ENCODE measurements around the gene C4BPB.

The C4BPB gene

DNA sequence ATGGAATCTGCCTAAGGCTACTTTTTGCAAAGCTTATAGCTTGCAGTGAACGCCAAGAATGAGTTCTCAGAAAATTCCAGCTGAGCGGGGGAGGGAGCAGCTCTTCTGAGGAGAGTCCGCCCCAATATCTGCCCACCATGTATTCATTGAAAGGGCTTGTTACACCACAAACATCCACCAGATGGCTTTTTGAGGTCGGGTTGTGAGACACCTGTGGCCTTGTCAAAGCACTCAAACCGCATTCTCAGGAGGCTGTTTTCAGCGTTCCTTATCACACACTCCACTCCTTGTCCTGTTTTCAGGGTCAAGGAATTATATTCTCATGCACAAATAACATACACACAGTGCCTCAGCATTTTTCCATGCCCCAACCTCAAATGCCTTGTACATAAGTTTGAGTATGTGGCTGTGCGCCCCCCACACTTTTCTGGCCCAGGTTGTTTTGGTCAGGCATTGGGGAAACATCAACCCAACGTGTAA lies 3.9 kb upstream of the C4BPB start:
- no peak for DNase-seq (ENCODE audit: low spot score)
- no peak overlapping the region for H3K4me3 ChIP-seq (ENCODE audit: severe bottlenecking)
- no peaks in the 10 kb centered on the region for H3K9me3 ChIP-seq (ENCODE audit: severe bottlenecking)
- peak; percentile 84 for ATAC-seq (ENCODE audit: low read depth)
- TF ChIP-seq, protein P1, sequence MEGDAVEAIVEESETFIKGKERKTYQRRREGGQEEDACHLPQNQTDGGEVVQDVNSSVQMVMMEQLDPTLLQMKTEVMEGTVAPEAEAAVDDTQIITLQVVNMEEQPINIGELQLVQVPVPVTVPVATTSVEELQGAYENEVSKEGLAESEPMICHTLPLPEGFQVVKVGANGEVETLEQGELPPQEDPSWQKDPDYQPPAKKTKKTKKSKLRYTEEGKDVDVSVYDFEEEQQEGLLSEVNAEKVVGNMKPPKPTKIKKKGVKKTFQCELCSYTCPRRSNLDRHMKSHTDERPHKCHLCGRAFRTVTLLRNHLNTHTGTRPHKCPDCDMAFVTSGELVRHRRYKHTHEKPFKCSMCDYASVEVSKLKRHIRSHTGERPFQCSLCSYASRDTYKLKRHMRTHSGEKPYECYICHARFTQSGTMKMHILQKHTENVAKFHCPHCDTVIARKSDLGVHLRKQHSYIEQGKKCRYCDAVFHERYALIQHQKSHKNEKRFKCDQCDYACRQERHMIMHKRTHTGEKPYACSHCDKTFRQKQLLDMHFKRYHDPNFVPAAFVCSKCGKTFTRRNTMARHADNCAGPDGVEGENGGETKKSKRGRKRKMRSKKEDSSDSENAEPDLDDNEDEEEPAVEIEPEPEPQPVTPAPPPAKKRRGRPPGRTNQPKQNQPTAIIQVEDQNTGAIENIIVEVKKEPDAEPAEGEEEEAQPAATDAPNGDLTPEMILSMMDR (IDR thresholded peaks at IDR 0.05; ENCODE audit: poor library complexity, severe bottlenecking) = peak; percentile 81
- H3K4me1 ChIP-seq (ENCODE audit: insufficient read depth, poor library complexity, severe bottlenecking) = peaks cover 3% of the 10 kb centered on the region
- H3K27ac ChIP-seq (ENCODE audit: poor library complexity, severe bottlenecking) = no peak overlapping the region
- no peaks in the 10 kb centered on the region for H3K27me3 ChIP-seq (ENCODE audit: insufficient read depth, poor library complexity, severe bottlenecking)
- no peaks in the 10 kb centered on the region for H3K36me3 ChIP-seq (ENCODE audit: low read depth)

DNA sequence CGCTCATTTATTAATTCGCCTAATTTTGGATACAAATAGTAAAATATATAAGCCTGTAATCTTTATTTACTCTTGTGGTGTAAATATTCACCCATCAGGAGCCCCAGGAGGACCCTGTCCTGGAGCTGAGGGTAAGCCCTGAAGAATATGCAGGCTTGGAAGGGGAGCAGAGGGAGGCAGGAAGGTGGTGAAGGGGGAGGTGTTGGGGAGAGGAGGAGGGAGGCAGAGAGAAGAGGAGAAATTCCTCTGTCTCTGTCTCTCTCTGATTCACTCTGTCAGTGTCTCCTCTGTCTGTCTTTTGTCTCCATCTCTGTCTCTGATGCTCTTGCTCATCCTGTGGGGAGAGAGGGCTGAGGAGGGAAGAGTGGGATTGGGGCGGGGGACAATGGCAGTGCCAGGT lies 2.8 kb upstream of the C4BPB start:
- no peaks in the 10 kb centered on the region for H3K27me3 ChIP-seq (ENCODE audit: insufficient read depth, poor library complexity, severe bottlenecking)
- no peak overlapping the region for H3K4me3 ChIP-seq (ENCODE audit: severe bottlenecking)
- H3K27ac ChIP-seq (ENCODE audit: poor library complexity, severe bottlenecking) = no peak overlapping the region
- TF ChIP-seq, protein P1 (IDR thresholded peaks at IDR 0.05; ENCODE audit: poor library complexity, severe bottlenecking) = no peak
- H3K9me3 ChIP-seq (ENCODE audit: severe bottlenecking) = no peaks in the 10 kb centered on the region
- ATAC-seq (ENCODE audit: low read depth) (no peak), DNase-seq (ENCODE audit: low spot score) (no peak)
- H3K4me1 ChIP-seq (ENCODE audit: insufficient read depth, poor library complexity, severe bottlenecking) = peaks cover 3% of the 10 kb centered on the region
- H3K36me3 ChIP-seq (ENCODE audit: low read depth) = no peaks in the 10 kb centered on the region

DNA sequence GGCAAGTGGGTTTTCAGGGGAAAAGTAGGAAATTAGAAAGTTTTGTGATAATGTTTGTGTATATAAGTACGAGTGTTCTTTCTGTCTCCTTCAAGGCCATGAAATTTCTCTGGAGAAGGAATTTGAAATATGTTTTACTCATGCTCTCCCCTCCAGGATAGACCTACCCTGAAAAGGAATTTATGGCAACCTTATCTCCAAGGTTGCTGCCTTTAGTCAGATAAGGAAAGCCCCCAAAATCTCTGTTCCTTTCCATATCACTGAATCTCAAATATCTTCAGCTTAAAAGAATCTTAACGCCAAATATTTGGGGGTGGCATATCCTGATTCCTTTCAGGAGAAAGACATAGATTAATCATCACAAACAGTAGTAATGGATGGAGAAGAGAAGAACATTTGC lies 499 bp upstream of the C4BPB start:
- no peak for ATAC-seq (ENCODE audit: low read depth)
- H3K9me3 ChIP-seq (ENCODE audit: severe bottlenecking) = no peaks in the 10 kb centered on the region
- H3K27ac ChIP-seq (ENCODE audit: poor library complexity, severe bottlenecking) = no peak overlapping the region
- TF ChIP-seq, protein P1 (IDR thresholded peaks at IDR 0.05; ENCODE audit: poor library complexity, severe bottlenecking) = no peak
- H3K4me3 ChIP-seq (ENCODE audit: severe bottlenecking) = no peak overlapping the region
- no peaks in the 10 kb centered on the region for H3K27me3 ChIP-seq (ENCODE audit: insufficient read depth, poor library complexity, severe bottlenecking)
- peaks cover 3% of the 10 kb centered on the region for H3K4me1 ChIP-seq (ENCODE audit: insufficient read depth, poor library complexity, severe bottlenecking)
- DNase-seq (ENCODE audit: low spot score) = no peak
- no peaks in the 10 kb centered on the region for H3K36me3 ChIP-seq (ENCODE audit: low read depth)

DNA sequence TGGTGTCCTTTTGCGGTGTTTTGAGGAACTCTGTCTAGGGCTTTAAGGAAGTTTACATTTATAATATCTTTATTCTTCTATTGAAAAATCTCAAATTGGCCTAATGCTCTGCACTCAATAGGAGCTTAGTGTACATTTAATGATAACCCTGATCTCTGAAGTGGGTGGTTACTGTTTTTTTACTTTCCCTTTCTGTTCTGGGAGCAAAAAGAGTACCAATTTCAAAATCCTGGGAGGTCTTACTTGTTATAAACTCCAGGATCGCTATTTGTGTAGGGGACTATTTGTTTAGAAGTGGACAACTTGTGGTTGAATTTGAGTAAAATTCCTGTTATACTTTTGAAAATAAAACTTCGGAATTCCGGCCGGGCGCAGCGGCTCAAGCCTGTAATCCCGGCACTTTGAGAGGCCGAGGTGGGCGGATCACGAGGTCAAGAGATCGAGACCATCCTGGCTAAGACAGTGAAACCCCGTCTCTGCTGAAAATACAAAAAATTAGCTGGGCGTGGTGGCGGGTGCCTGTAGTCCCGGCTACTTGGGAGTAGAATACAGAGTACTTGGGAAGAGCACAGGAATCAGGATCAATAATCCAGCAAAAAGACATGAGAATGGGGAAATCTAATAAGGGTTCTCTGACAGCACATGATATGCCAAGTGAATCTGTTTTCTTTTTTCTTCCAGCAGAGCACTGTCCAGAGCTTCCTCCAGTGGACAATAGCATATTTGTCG lies 1.1 kb downstream of the C4BPB start:
- H3K27ac ChIP-seq (ENCODE audit: poor library complexity, severe bottlenecking) = no peak overlapping the region
- DNase-seq (ENCODE audit: low spot score) (no peak), ATAC-seq (ENCODE audit: low read depth) (no peak)
- H3K27me3 ChIP-seq (ENCODE audit: insufficient read depth, poor library complexity, severe bottlenecking) = no peaks in the 10 kb centered on the region
- H3K36me3 ChIP-seq (ENCODE audit: low read depth) = no peaks in the 10 kb centered on the region
- H3K9me3 ChIP-seq (ENCODE audit: severe bottlenecking) = no peaks in the 10 kb centered on the region
- peaks cover 3% of the 10 kb centered on the region for H3K4me1 ChIP-seq (ENCODE audit: insufficient read depth, poor library complexity, severe bottlenecking)
- H3K4me3 ChIP-seq (ENCODE audit: severe bottlenecking) = no peak overlapping the region
- TF ChIP-seq, protein P1 (IDR thresholded peaks at IDR 0.05; ENCODE audit: poor library complexity, severe bottlenecking) = no peak
